Ishikawa (cell line): ENCODE data around the gene SLC16A11.

Source experiments
- MAX ChIP-seq: IDR thresholded peaks from 2 replicates; pipeline ENCODE4 v1.6.1; 2012
- REST ChIP-seq: IDR thresholded peaks from 2 replicates; pipeline ENCODE4 v1.6.1; 2012; ENCODE audit warnings: low read depth, mild to moderate bottlenecking
- TAF1 ChIP-seq: IDR thresholded peaks from 2 replicates; pipeline ENCODE4 v1.6.1; 2012; ENCODE audit warnings: low read depth, mild to moderate bottlenecking
- TCF12 ChIP-seq: IDR thresholded peaks from 2 replicates; pipeline ENCODE4 v1.6.1; 2012; ENCODE audit warnings: low read depth
- YY1 ChIP-seq: IDR thresholded peaks from 2 replicates; pipeline ENCODE4 v1.6.1; 2012; ENCODE audit warnings: low read depth
- ZBTB7A ChIP-seq: IDR thresholded peaks from 2 replicates; pipeline ENCODE4 v1.6.1; 2012; ENCODE audit warnings: low read depth

GRCh38 chr17:7038025-7038862 is 5.6 kb downstream of the SLC16A11 start:
- TF ChIP-seq YY1: no peak
- TF ChIP-seq MAX: no peak
- no peak for TF ChIP-seq REST
- TF ChIP-seq ZBTB7A: no peak
- TF ChIP-seq TAF1: no peak
- no peak for TF ChIP-seq TCF12
